ENCODE data around the gene GRAMD2B.
"Not testable (repeated sequence)": the region's sequence is repeated elsewhere in the genome, so short reads cannot be mapped to it uniquely, and the experiment has no call there.

GRAMD2B gene

DNA sequence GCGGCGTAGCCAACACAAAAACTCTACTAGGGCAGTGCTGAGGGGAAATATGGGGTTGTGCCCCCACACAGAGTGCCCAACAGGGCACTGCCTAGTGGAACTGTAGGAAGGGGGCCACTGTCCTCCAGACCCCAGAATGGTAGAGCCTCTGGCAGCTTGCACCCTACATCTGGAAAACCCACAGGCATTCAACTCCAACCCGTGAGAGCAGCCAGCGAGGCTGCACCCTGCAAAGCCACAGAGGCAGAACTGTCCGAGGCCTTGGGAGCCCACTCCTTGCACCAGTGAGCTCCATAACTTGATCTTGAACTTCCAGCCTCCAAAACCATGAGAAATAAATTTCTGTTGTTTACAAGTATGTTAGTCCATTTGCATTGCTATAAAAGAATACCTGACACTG, 27.7 kb downstream of the GRAMD2B start:
- no peak for DNase-seq

DNA sequence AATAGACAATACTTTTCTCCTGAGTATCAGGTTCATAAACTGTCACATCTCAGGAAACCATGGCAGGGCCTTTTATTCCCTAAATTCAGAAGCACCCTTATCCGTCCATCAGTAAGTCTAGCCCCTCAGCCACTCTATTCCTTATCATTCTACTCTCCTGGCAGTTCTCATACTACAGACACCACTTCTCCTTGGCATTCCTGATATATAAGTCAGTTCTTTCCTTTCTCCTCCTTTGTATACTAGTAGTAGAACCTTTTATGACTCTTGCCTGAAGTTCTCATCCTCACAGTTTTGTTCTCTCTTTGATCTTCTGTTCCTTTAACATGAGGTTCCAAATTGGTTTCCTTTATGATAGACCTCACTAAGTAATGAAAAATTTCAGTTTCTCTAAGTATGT, 29.3 kb downstream of the GRAMD2B start:
- no peak for DNase-seq

DNA sequence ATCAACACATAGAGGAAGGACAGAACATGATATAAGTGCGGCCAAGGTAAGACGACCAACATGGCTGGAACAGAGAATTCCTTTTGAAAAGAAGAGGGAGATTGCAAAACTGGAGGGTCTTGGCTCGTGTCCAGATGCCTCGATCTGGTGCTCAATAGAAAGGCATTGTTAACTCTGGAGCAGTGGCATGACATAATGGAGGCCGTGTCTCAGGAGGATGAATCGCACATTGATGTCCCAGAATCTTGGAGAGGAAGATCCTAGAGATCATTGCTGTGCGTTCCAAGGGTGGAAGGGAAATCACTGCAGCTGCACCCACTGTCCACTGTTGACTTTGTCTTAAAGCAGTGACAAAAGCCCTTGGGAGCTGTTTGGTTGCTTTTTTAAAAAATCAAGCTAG, 30.9 kb downstream of the GRAMD2B start:
- peak; percentile 47 for DNase-seq

DNA sequence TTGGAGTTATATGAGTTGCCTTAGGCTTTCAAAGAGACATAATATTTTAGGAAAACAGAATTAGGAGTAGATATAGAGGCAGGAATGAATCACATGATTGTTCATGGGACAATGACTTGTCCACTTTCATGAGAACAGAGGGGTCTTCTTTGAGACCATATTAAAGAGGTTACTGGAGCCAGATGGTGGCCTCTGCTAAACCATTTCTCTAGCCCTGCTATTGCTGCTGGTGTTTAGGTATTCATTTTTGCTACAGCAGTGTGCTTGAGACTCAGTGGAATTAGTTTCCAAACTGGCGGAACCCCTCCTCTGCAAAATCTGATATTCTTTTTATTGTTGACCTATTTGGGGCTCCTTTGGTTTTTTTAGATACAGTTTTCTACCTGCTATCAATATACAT, 31.3 kb downstream of the GRAMD2B start:
- no peak for DNase-seq

DNA sequence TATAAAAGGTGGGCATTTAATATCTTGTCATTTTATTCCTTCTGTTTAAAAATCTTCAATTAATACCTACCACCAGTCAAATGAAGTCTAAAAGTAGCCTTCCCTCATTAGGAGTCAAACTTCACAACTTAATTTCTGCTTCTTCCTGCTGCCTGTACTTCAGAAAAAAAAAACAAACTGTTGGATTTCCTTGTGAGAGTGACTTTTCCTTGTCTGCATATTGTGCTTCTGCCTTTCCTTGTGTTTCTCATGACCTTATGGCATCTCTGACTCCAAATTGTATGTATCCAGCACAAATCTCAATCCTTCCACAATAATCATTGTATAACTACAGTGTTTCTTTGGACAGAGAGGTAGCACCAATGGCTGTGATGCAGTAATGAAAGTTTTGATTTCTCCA, 32.1 kb downstream of the GRAMD2B start:
- no peak for DNase-seq

DNA sequence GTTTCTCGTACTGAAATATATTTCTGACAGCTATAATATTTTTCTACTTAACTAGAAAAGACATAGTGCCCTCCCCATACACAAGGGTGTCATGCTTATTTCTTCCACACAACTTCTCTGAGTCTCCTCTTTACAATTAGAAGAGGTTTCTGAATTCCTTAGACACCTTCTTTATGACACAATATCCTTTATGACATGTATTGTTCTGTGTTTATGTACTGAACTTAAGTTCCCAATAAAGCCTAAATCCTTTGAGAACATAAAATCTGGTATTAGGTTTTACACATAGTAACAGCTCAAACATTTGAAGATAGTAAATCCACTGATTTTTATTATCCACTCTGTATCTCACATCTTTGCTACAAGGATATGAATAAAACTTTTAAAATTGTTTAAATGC, 32.5 kb downstream of the GRAMD2B start:
- DNase-seq, result no peak

DNA sequence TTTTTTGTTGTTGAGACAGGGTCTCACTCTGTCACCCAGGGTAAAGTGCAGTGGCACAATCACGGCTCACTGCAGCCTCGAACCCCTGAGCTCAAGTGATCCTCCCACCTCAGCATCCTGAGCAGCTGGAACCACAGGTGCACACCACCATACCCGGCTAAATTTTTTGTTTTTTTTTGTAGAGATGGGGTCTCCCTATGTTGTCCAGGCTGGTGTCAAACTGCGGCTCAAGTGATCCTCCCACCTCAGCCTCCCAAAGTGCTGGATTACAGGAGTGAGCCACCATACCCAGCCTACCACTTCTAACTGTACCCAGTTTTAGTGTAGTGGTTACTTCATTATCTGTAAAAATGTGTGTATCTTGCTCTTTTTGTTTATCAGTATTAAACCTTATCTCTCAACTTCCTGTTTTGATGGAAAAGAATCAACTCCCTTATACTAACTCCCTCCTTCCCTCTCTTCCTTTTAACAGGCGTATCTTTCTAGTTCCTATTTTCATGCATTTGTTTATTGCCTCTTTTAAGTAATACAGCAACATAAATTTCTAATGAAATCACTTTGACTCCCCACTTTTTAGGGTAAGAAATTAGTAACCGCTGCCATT, 33.1 kb downstream of the GRAMD2B start:
- DNase-seq, result no peak

DNA sequence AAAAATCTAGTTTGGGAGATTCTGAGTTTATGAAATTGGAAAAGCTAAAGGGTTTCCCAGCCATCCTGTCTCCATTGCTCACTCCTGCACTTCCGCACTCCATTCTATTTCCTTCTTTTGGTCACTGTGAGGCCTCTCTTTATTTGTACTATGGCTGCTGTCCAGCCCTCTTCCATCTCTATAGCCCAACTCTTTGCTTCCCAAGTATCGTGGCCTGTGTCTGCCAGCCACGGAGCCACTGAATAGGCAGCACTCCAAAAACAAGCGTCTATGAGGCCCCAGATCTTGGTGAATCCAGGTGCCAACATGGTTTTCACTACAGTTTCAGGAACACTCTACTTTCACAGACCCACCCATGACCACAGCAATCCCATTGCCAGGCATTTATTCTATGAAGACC, 37.2 kb downstream of the GRAMD2B start:
- DNase-seq, result no peak

DNA sequence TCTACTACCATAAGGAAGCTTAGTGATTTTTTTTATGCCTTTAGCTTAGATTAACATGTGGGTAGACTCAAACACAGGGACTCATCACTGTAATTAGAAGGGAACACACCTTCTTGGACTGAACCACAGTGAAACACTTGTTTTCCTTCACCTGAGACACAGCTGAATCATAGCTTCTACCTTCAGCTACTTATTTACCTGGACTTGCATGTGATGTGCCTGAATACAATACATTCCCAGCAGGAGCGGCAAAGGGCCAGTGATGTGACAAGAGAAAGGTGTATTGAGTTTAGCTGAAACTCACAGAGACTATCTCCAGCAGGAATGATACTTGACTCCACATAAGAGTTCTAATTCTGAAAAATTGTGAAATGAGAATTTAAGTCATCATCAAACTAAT, 37.8 kb downstream of the GRAMD2B start:
- peak; percentile 52 for DNase-seq

DNA sequence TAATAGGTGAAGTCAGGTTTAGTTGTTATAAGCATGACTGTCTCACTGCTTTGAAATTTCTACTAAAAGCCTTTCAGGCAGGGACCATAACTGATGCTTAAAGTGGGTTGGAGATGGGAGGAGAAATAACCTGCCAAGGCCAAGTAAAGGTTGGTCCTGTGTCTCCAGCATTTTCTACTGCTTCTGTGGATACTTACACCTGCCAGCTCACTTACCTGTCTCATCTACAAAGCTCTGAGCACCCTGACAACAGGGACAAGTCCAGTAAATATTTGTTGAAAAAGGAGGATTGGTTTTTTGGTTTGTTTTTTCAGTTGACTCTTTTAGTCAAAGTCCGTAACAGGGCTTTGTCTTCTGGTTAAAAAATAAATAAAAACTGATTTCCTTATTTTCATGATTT, 38.6 kb downstream of the GRAMD2B start:
- no peak for DNase-seq

DNA sequence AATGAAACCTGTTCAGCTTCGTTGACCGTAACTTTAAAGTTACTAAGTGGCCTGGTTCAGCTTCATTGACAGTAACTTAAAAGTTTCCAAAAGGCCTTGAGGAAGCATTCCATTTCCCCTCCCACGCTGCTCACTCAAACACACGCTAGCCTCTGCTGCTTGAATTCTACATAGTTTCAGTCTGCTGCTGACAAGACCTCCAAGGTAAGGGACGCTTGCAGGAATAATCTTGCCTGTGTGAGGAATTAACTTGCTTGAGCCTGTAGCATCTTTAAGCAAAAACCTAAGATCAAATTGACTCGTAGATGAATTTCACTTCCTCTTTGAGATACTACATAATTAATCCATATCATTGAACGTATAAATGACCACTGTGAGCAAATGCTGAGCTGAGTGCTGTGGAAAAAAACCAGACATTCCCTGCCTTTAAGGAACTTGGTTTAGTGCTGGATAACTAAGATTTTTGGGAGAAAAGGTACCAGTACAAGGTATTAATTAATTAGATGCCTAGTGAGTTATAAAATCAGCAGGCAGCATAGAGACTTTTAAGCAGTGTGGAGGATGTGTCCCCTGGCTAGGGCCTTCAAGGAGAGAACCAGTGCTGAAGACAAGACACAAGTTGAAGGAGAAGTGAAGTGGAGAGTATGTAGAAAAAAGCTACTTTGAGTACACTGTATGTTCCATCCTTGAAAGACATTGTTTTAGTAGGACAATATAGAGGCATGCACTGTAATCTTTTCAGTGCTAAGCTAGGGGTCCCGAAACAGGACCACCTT, 39.2 kb downstream of the GRAMD2B start:
- DNase-seq, result no peak

DNA sequence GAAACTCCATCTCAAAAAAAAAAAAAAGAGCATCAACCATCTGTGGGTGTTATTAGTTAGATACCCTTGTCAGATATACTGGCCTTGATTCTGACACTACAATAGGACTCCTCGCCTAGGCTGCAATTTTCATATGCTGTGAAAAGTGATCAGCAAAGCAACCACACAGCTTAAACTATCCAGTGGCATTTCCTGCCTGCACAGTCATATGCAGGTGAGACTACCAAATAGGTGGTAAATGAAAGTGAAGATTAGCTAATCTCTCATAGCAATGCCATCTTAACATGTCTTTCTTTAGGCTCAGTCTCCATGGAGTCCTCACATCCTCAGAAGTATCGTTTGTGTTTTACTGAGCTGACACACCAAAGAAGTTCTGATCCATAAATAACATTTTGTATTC, 40.8 kb downstream of the GRAMD2B start:
- no peak for DNase-seq

DNA sequence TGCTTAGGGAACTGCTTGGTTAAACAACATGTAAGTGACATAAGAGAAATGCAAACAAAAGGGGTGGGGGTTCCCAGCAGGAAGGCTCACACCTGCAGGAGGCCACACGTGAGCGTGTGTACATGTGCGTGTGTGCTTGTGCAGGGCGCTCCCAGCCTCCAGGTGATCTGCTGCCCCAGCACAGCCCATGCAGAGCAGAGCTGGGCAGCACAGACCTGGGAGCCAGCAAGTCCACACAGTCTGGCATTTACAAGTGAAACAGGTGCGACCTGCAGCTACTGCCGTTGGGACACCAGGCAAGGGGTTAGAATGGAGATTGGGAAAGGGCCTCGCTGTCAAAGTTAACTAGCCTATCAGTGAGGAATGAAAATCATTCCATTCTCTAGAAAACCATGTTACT, 41.8 kb downstream of the GRAMD2B start:
- DNase-seq, result peak; percentile 86

DNA sequence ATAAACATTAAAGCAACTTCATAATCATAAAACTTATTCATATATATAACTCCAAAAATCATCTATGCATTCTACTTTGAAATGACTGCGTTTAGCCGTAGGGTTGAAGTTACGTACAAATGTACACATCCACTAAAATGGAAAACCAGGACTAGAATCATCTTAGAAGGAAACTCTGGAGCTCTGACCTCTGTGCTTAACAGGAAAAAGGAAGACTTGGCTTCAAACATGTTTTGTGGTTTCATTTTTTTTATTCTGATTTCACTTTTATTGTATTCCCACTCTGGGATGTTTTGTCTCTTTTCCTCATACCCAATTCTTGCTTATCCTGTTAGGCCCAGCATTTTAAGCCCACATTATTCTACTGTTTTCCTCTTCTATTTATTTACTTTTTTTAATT, 44.9 kb downstream of the GRAMD2B start:
- DNase-seq, result no peak

DNA sequence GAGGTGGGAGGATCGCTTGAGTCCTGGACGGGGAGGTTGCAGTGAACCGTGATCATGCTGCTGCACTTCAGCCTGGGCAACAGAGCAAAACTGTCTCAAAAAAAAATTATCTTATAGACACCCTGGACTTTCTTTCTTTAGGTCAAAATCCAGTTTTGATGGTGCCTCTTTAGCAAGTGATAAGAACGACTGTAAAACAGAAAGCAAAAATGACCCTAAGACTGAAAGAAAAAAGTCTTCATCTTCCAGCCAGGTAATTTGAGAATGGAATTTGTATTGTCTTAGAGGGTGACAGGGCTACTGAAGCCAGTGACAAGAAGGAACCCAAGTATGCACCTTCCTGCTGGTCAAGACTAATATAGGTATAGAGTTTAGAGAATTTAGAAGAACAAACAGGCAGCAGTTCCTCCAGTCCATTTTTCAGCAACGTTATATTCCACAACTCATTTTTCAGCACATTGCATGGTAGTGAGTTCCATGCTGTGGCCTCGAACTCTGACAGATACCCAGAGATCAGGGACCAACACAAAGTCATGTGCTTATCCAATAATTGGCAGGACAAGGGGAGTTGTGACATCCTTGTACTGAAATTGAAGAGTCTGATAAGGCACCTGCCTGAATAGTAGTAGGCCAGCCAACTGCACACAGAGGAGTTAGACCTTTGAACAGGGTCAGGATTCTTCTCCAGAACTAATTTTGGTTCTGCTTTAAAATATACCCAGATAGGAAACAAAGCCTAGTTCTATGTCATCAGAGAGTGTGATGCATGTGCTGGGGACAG, 46.5 kb downstream of the GRAMD2B start:
- DNase-seq, result no peak

DNA sequence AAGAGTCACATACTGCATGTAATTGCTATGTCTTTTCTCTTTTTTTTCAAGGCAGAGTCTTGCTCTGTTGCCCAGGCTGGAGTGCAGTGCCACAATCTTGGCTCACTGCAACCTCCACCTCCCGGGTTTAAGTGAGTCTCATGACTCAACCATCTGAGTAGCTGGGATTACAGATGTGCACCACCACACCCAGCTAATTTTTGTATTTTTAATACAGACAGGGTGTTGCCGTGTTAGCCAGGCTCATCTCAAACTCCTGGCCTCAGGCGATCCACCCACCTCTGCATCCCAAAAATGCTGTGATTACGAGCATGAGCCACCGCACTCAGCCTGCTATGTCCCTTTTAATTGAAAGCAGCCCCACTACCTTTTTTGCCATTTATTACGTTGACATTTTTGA, 47.3 kb downstream of the GRAMD2B start:
- not testable (repeated sequence) for DNase-seq

DNA sequence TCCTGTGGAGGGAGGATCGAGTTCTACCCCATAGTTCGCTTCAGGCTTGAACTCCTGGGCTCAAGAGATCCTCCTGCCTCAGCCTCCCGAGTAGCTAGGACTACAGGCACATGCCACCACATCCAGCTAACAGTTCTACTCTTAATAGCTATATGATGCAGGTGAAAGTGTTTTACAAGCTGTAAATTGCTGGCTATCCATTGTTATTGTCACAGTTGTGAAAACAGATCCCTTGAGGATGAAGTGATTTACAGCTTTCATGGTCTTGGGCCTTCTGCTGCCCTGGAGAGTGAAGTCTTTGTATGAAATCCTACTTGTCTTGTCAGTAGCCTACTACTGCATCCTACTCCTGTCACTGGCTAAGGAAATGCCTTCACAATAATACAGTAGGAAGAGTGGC, 48.0 kb downstream of the GRAMD2B start:
- no peak for DNase-seq

DNA sequence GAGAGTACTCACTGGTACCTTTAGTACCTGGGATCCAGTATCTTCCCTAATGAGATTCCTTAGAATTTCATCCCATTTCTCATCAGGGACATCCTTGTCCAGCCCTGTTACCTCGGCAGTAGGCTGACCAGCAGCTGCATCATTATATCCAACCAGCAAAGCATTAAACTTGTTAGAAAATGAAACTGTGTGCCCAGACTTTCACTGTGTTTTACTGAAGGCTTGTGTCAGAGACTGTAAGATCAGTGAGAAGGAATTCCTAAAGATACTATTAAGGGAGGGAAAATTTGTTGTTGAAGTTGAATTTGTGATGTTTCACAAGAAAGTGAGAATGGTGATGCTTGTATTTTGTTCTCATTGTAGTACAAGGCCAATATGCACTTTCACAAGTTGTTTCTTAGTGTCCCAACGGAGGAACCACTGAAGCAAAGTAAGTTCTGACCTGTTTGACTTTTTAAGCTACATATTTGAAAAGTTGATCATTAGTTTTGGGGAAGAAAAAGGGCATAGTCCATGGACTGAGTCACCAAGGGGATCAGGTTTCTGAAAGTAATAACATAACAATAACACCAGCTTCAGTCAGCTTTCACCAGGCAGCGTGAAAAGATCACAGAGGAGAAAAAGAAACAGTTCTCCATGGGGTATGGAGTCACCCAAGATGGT, 48.8 kb downstream of the GRAMD2B start:
- DNase-seq, result no peak

DNA sequence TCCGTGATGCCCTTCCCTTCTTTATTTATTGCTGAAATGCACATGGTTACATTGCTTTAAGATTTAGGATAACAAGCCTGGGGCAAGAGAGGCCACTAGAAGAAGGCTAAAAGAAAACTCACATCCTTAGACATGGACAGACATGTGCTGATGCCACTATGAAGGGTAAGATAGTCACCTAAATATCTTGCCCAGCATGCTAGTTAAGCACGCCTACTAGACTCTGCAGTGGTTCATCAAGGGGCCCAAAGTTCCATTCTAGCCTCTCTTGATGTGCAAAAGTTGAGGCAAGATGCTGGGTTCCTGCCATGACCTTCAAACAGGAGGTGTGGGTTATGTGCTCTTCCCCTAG, 49.3 kb downstream of the GRAMD2B start:
- no peak for DNase-seq

DNA sequence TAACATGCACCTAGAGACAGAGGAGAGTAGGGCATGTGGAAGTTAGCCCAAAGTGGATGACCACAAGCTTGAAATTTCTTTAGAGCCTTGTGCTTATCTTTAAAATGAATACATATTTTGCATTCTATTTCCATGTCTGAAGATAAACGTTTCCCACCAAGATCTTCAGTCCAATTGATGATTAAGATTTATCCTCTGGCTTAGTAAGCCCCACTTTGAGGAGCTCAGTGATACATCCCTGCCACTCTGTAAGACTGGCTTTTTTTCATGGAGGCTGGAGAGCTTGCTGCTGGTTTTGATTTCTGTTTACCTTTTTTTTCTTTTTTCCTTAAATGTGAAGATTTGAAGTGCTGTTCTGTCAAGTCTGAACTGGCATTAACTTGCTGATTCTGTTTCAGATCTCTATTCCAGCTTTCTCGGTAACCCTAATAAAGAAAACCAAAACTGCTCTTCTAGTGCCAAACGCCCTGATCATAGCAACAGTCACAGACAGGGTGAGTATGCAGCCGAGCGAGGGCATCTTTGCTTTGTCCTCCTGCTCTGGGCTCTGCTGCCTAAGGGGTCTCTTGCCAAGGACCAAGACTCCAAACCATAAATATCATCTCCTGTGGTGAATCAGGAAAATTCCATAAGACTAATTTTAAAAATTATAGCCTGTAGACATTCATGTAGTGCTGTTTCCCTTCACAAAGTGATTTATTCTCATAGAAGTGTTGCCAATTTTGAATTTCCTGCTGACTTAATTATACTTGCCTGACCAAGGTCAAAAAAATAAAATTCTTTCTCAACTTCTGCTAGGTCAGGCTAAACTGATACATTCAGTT, 54.3 kb downstream of the GRAMD2B start:
- no peak for DNase-seq

DNA sequence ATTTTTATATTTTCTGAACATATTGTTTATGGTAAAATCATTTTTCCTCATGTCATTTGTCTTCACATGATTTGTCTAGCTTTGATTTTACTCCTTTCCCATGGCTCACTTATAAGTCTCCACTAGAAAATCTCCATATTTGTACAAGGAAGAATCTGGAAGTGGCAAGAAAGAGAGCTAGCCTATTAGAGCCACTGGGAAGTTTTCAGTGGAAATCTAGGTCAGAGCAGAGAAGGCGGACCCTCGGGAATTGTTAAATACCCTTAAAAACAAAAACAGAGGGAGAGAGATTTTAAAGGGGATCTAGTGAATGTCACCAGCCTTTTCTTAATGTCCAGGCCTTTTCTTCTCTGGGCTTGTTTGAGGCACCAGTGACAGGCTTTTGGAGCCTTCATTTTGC, 56.6 kb downstream of the GRAMD2B start:
- DNase-seq, result no peak

DNA sequence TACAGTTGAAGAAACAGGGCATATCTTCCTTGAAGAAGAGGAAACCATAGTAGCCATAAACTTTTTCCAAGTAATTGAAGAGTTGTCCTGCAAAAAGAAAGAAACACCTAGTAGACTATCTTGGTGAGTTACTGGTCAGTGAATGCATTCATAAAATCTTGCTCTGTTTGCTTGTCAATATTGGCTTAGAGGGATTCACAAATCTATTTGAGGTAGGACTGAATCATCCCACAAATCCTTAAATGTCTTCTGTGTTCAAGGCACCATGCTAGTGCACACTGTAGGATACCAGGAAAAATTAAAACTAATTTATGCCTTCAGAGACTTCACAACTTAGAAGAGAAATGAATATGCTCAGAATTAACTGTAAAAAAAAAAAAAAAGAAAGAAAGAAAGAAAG, 57.6 kb downstream of the GRAMD2B start:
- DNase-seq, result no peak

DNA sequence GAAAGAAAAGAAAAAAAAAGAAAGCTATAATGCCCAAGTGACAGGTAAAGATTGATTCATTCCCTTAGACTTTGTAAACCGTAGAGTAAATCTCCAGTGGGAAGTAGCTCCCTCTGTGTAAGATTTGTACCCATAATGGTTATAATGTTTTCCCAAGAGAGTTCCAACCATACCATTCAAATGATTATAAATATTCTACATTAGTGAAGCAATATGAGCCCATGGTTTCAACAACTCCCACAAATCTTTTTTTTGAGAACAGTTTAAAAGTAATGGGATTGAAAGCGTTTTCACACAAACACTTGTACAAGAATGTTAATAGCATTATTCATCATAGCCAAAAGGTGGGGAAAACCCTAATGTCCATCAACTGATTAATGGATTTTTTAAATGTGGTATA, 58.0 kb downstream of the GRAMD2B start:
- no peak for DNase-seq
